HUDEP-2 (cell line): ENCODE results near the gene KIF2A.

ENCODE experiments used
- DNase-seq, 76 experiments: peaks; one replicate each; lab custom pipeline; 2025; ENCODE audit not compliant: unreplicated experiment in 76 of 76; lab: John Stamatoyannopoulos, UW

KIF2A gene

DNA sequence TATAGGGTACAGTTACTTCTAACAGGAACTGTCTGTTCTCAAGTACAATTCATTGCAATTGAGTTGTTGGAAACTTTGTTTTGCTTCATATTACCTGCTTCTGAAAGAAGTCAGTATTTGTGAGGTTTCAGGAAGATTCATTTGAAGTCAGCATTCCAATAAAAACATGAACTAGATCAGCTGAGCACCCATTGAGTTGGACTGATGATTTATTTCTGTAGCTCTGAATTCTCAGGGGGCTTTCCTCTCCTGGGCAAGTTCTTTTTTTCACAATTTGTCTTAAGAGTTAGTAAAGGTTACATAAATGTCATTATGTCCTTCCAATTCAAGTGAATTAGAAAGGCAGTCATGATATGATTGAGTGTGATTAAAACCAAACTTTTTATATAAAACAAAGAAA lies 16.2 kb upstream of the KIF2A start:
- no peak for DNase-seq

DNA sequence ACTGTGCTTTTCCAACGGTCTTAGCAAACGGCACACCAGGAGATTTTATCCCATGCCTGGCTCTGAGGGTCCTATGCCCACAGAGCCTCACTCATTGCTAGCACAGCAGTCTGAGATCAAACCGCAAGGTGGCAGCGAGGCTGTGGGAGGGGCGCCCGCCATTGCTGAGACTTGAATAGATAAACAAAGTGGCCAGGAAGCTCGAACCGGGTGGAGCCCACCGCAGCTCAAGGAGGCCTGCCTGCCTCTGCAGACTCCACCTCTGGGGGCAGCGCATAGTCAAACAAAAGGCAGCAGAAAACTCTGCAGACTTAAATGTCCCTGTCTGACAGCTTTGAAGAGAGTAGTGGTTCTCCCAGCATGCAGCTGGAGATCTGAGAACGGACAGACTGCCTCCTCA lies 14.2 kb upstream of the KIF2A start:
- DNase-seq: peak in 23 of 76 experiments; percentile 4 to 56 (median 23)

DNA sequence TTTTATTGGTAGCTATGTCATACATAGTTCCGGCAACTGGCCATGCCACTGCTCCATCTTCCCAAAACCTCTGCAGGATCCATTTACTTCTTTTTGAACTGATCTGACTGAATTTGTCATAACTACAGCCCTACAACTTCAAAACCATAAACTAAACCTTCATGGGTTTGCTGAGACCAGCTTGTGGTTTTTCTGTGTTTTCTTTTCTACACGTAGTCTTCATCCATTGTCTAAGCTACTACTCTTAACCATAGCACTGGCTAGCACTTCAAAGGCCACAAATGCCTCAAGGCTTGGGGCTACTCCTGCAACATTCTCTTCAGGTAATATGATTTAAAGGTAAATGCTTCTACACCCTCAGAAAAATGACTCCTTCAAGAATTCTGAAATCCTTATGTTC lies 9.0 kb upstream of the KIF2A start:
- no peak for DNase-seq

DNA sequence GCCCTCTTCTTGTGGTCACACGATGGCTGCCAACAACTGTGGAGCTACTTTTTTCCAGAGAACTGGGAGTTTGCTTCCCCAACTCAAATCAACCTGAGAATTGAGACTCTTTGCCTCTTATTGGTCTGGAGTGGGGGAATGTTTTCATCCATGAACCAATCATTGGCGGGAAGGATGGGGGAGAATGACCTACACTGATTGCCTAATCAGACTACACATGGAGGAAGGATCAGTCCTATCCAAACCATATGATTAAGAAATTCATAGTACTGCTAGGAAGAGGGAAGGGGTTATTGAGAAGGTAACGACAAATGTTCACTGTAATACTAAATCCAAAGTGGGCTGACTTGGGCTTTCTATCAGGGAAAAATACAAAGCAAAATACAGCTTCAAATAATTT lies 7.9 kb upstream of the KIF2A start:
- DNase-seq: no peak

DNA sequence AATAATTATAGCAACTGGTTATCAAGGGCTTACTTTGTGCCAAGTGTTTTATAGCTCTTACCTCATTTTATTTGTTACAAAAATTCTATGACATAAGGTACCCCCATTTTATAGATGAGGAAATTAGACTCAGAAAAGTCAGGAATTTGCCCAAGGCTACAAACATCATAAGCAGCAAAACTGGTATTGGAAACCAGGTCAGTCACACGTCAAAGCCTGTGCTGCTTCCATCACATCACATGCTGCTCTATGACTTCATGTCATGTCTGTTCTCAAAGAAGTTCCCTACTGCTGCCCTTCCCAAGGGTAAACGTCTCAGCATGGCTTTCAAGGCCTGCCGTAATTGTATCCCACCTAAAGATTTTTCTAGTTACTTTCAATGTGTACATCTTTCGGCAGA lies 6.9 kb upstream of the KIF2A start:
- no peak for DNase-seq

DNA sequence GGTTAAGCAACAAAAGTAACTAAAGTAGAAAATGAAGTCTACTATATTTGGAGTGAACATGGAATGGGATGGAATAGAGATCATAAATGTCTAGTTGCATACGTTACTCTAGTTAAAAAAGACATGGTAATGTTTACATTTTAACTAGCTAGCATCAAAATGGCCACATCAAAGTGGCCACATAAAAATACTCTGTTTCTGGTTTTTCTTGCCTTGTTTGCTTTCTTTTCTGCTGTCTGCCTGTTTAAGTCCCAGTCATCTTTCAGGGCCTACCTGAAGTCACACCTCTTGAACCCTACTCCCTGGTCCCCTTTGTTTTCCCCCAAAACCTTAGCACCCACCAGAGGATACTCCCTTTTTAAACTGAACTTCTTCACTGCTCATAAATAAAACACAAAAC lies 6.4 kb upstream of the KIF2A start:
- no peak for DNase-seq

DNA sequence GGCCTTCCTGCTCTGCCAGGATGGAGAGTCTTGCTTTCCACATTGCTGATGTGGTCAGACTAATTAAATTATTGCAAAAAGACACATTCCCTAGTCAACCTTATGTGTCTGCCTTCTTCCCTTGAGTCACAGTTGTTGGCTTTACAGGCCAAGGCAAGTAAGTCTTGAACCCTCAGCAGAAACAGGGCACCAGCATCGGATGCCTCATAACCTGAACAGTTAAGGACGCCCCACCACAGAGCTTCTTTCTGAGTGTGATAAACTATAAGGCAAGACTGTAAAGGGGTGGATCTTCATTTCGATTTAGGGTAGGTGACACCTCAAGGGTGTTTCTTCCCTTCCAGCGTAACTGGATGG lies 670 bp upstream of the KIF2A start:
- peak in 4 of 76 experiments; percentile 15 to 72 (median 58) for DNase-seq

DNA sequence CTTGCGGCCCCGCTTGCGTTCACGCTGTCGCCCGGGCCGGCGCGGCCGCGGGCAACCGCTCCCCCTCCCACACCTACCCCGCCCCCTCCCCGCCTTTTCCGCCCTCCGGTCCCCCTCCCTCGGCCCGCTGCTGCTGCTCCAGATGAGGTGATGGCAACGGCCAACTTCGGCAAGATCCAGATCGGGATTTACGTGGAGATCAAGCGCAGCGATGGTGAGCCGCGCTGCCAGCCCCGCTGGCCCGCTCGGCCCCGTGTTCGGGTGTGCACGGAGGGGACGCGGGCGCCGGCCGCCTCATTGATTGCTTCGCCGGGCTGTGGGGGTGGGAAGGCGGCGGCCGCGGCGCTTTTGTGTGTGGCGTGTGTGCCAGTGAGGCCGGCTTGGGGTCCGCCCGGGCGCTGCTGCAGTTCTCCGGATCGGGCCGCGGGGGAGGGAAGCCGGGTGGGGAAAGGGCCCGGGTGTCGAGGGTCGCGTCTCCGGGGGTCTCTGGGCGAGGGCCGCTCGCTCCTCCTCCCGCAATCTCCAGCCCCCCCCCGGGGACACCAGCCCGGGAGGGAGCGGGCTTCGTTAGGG lies 403 bp downstream of the KIF2A start:
- DNase-seq: peak in 17 of 76 experiments; percentile 28 to 68 (median 54)

DNA sequence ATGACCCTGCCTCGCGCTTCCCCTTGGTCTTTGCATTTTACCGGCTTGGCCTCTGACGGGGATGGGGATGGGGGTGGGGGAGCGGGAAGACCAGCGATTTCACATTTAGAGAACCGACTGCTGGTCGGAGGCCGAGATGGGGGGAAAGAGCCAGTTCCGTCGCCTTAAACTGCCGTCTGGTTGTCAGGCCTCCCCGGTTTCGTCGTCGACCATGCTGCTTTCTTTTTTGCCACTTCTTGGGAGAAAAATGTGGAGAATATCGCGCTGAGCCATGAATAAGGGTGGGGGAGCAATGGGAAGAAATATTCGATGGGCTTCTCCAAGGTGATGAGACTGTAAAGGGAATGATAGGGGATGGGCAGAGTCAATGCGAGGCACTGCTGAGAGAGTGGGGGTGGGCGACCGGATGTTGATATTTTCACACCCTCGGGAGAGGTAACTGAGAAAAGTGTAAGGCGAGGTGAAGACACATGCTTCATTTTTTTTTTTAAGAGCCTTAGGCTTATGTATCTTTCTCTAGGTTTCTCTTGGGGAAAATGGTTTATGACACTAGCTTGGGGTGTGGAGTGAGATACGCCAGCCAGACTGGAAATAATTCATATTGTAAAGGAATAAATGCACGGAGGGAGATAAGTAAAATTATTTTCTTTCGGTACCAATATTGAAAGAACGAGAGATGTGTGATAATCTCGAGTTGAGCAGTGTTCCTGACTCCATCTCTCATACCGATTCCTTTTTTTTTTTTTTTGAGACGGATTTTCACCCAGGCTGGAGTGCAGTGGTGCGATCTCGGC lies 1.1 kb downstream of the KIF2A start:
- peak in 15 of 76 experiments; percentile 6 to 40 (median 18) for DNase-seq

DNA sequence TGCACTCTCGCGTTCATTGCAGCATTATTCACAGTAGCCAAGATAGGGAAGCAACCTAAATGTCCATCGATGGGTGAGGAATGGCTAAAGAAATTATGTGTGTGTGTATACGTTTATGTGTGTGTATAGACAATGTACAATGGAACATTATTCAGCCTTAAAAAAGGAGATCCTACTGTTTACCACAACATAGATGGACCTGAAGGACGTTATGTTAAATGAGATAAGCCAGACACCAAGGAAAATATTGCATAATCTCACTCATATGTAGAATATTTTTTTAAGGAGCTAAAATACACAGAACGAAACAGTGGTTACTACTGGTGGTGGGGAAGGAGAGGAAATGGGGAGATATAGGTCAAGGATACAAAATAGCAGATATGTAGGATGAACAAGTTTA lies 2.4 kb downstream of the KIF2A start:
- DNase-seq: no peak

DNA sequence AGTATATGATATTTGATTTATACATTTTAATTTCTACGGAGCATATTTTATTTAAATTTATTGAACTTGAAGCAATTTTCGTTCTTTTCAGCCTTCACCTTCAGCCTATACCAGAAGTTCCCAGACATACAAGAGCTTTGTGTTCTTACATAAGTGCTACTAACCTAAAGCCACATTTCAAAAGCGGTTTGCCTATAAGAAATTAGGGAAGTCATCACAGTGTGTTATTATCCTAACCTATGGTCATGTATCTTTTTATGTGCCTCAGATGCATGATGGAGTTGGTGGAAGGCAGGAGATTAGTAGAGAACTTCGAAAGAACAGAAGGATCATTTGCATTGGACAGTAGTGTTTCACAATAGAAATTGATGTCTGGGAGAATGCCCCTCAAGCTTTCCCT lies 3.1 kb downstream of the KIF2A start:
- DNase-seq: no peak

DNA sequence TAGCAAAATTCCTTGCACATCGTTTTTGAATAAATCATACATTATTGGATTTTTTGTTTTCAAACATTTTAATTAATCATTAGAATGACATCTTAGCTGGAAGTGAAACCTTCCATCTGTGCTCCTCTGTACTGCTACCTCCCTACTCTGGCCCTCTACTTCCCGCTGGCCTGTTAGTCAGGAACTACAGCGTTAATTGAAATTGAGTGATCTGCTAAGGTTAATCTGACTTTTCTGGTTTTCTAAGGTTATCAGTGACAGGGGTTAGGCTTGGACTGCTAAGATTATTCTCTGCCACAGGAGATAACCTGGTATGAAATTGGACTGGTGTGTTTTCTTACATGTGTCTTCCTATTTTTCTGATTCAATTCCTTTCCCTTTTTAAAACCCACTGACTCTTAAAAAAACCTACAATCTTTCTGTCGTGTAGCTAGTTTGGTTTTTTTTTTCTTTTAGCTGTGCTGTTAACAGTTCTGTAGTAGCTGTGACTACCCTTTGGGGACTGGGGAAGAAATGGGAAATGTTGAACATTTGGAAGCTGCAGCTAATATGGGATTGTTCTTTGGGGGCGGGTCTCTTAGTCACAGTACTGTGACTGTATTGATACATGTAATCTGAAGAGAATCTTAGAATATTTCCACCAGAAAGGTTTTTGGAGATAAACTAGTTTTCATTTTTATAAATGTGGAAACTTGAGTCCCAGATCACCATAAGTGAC lies 4.6 kb downstream of the KIF2A start:
- peak in 22 of 76 experiments; percentile 8 to 68 (median 41) for DNase-seq

DNA sequence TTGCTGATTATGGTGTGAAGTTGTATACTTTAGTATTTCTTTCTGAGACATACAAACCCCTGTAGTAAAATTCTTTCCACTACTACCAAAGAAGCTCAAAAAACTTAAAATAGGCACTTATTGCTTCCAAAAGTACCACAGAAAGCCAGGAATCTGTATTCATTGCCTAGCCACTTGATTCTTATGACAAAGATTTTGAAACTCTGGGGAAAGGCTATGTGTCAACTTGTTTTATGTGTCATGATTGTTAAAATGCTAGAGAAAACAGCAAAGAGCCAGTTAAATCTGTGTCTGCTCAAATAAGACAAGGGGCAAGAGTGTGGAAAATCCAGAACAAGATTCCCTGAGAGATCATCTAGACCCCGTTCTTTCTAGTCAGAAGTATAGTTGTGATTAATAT lies 6.0 kb downstream of the KIF2A start:
- DNase-seq: no peak

DNA sequence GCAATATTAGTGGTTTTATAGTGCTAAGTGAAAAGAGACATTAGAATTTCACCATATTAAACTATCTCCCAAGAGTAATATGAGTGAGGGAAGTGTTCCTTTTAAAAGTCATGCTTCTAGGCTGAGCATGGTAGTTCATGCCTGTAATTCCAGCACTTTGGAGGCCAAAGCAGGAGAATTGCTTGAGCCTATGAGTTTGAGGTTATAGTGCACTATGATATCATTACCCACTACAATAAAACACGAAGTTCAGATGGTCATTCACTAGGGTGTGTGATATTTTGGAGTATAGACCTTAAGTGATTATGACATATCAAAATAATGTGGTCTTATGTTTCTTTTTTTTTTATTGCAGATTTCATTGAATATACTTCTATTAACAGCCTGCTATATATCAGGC lies 6.7 kb downstream of the KIF2A start:
- no peak for DNase-seq

DNA sequence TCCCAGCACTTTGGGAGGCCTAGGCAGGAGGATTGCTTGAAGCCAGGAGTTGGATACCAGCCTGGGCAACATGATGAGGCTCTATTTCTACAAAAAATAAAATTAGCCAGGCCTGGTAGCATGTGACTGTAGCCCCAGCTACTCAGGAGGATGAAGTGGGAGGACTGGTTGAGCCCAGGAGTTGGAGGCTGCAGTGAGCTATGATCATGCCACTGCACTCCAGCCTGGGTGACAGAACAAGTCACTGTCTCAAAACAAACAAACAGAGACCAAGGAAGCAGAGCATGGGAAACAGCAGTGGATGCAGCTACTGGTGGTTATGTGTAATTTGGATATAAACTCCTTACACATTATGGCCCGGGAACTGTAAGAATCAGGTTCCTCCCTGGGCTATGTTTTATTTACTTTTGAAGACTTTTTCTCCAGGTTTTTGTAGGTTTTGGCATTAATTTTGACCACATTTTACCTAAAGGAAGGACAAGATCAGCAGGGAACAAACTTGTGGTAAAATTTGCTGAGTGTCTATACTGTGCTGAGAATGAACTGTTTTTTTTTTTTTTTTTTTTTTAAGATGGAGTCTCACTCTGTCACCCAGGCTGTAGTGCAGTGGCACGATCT lies 8.3 kb downstream of the KIF2A start:
- DNase-seq: no peak

DNA sequence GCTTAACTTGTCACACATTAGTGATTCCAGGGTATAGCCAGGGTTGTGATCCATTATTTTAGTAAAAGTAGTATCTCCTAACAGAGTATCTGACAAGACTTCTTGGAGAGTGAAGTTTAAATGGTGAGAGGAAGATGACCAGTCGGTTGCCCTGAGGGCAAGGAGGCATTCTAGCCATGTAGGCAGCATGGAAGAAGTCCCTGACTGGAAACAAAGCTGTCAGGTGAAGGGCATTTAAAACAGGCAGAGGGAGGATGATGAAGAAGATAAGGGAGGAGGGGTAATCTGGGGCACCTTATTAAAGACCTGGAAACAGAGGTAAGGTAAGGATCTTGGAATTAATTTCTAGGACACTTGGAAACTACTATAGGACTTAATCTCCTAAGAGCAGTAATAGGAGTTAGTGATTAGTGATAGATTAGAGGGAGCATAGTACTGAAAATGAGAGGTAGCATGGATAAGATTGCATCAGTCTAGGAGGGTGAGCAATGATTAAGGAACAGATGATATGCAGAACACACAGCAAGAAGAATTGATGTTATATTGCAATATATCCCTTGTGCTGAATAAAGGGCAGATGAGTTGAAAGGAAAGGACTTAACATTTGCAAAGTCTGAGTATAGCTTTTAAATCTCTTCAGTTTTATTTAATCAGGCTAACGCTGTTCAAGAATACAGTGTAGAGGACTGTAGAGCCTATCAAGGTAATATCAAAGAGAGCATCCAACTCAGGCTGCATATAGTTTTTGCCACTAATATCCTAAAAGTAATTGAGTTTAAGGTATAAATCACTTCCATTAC lies 9.6 kb downstream of the KIF2A start:
- no peak for DNase-seq

DNA sequence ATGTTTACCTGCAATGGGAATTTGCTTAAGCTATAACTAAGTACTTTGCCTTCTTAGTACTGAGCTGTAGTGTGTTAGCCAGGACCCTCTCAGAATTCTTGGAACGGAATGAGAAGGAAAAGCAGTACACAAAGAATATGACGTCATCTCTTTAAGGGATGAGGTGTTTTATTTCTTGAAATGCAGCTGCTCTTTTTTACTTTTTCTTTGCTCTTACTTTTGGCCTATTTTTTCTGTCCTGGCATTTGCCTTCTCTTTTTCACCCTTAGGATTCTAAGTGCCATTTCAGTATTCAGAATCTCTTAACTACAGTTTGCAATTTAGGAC lies 10.1 kb downstream of the KIF2A start:
- no peak for DNase-seq

DNA sequence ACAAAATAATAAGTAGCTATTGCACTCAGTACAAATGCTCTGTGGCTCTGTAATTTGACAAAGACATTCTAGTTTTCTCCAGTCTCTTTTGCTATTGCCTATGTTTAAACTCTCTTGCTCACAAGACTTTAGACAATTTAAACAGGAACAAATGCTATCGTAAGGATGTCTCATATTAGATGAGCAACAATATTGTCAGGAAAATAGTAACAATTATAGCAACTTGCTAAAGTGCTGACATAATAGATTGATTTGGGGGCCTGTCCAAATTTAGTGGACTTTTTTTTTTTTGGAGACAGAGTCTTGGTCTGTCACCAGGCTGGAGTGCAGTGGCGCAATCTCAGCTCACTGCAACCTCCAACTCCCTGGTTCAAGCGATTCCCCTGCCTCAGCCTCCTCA lies 11.8 kb downstream of the KIF2A start:
- DNase-seq: no peak

DNA sequence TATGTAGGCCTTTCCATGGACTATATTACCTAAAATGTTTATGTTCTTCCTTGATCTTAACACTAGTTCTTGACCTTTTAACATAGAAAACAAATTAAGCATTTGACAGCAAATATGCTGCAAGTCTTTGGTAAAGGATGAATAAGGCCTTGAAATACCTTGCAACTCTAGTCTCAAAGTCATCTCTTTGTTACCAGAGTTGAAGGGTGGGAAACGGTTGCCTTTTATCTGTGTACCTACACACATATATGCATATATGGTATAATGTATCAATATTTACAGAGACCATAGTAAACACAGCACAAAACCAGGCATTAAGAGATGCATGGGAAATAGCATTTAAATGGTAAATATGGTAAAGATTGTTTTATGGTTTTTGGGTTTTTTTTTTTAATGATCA lies 16.5 kb downstream of the KIF2A start:
- no peak for DNase-seq

DNA sequence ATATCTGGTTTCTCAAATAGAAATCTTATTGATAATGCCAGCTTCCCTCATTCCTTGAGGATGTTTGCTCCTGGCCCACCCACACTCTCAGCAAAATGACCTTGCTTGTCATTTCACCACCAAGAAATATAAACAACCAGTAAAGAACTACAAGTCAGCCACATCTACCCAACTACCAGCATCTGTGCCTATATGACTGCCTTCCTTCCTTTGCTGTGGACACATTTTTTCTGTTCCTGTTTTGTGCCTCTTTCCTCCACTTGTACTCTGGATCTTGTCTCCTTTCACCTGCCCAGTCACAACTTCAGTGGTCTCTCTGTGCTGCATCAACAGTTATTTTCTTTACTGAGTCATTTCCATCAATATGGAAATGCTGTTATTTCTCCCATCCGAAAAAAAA lies 20.3 kb downstream of the KIF2A start:
- DNase-seq: no peak

DNA sequence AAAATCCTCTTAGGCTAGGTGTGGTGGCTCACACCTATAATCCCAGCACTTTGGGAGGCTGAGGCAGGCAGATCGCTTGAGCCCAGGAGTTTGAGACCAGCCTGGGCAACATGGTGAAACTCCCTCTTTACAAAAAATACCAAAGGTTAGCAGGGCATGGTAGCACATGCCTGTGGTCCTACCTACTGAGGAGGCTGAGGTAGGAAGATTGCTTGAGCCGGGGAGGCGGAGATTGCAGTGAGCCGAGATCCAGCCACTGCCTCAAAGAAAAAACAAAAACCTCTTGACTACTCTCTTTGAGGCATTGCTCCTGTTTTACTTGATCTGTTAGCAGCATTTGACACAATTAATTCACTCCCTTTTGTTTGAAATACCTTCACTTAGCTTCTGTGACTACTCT lies 20.7 kb downstream of the KIF2A start:
- no peak for DNase-seq
